T-helper 2 cell treated with Interferon-gamma antibody and Interleukin-4, amounts not matched to agents 5 μg/mL and 100 μg/mL, for 36 hours (primary cell): ENCODE results near the gene CMTM5.
"Not testable (repeated sequence)": the region's sequence is repeated elsewhere in the genome, so short reads cannot be mapped to it uniquely, and the experiment has no call there.

ENCODE experiments used
- DNase-seq: peaks from one replicate; pipeline ENCODE4 v3.0.0; 2021; ENCODE audit warnings: low spot score
- H3K27ac Mint-ChIP-seq: one replicate; pipeline ENCODE4 v1.8.0; 2021; ENCODE audit warnings: mild to moderate bottlenecking, mixed read lengths
- H3K27me3 Mint-ChIP-seq: one replicate; pipeline ENCODE4 v1.8.0; 2021; ENCODE audit warnings: low read depth, mixed read lengths
- H3K36me3 Mint-ChIP-seq: one replicate; pipeline ENCODE4 v1.8.0; 2021; ENCODE audit warnings: low read depth, mixed read lengths
- H3K4me1 Mint-ChIP-seq: one replicate; pipeline ENCODE4 v1.8.0; 2021; ENCODE audit warnings: low read depth, mixed read lengths
- H3K4me3 Mint-ChIP-seq: one replicate; pipeline ENCODE4 v1.8.0; 2022; ENCODE audit warnings: mild to moderate bottlenecking, moderate library complexity, mixed read lengths
- H3K9me3 Mint-ChIP-seq: one replicate; pipeline ENCODE4 v1.8.0; 2021; ENCODE audit warnings: mixed read lengths

The CMTM5 gene

GRCh38 chr14:23387916-23388882 lies 11.4 kb downstream of the CMTM5 start:
- H3K36me3 Mint-ChIP-seq = no peaks in the 10 kb centered on the region
- no peaks in the 10 kb centered on the region for H3K27me3 Mint-ChIP-seq
- DNase-seq = no peak
- no peaks in the 10 kb centered on the region for H3K9me3 Mint-ChIP-seq
- H3K4me1 Mint-ChIP-seq = no peaks in the 10 kb centered on the region
- no peak overlapping the region for H3K4me3 Mint-ChIP-seq
- H3K27ac Mint-ChIP-seq = no peak overlapping the region

- no peak for DNase-seq
- H3K27me3 Mint-ChIP-seq = no peaks in the 10 kb centered on the region
- no peaks in the 10 kb centered on the region for H3K4me1 Mint-ChIP-seq
- H3K4me3 Mint-ChIP-seq = no peak overlapping the region
- H3K9me3 Mint-ChIP-seq = no peaks in the 10 kb centered on the region
- H3K36me3 Mint-ChIP-seq = no peaks in the 10 kb centered on the region
- no peak overlapping the region for H3K27ac Mint-ChIP-seq
Measured at GRCh38 chr14:23388996-23389395, 12.2 kb downstream of the CMTM5 start.

GRCh38 chr14:23389396-23389795 lies 12.6 kb downstream of the CMTM5 start:
- DNase-seq = no peak
- no peaks in the 10 kb centered on the region for H3K4me1 Mint-ChIP-seq
- no peaks in the 10 kb centered on the region for H3K27me3 Mint-ChIP-seq
- no peaks in the 10 kb centered on the region for H3K36me3 Mint-ChIP-seq
- no peak overlapping the region for H3K4me3 Mint-ChIP-seq
- H3K27ac Mint-ChIP-seq = no peak overlapping the region
- no peaks in the 10 kb centered on the region for H3K9me3 Mint-ChIP-seq

GRCh38 chr14:23389871-23390270 lies 13.0 kb downstream of the CMTM5 start:
- H3K9me3 Mint-ChIP-seq, H3K4me1 Mint-ChIP-seq, H3K27ac Mint-ChIP-seq, H3K4me3 Mint-ChIP-seq, DNase-seq, H3K36me3 Mint-ChIP-seq, H3K27me3 Mint-ChIP-seq: not testable (repeated sequence)

- no peak overlapping the region for H3K27ac Mint-ChIP-seq
- H3K9me3 Mint-ChIP-seq = no peaks in the 10 kb centered on the region
- H3K27me3 Mint-ChIP-seq = no peaks in the 10 kb centered on the region
Measured at GRCh38 chr14:23392613-23393012, 15.8 kb downstream of the CMTM5 start.

GRCh38 chr14:23396126-23396525 lies 19.3 kb downstream of the CMTM5 start:
- no peaks in the 10 kb centered on the region for H3K9me3 Mint-ChIP-seq
- H3K4me3 Mint-ChIP-seq = no peak overlapping the region
- H3K4me1 Mint-ChIP-seq = no peaks in the 10 kb centered on the region
- H3K27me3 Mint-ChIP-seq = no peaks in the 10 kb centered on the region
- H3K36me3 Mint-ChIP-seq = no peaks in the 10 kb centered on the region
- no peak overlapping the region for H3K27ac Mint-ChIP-seq
- no peak for DNase-seq

More at GRCh38 chr14:23392613-23393012, 15.8 kb downstream of the CMTM5 start:
- no peak overlapping the region for H3K4me3 Mint-ChIP-seq
- no peaks in the 10 kb centered on the region for H3K4me1 Mint-ChIP-seq
- no peaks in the 10 kb centered on the region for H3K36me3 Mint-ChIP-seq
- no peak for DNase-seq

GRCh38 chr14:23396781-23397407 lies 20.0 kb downstream of the CMTM5 start:
- H3K4me3 Mint-ChIP-seq = no peak overlapping the region
- no peak for DNase-seq
- H3K36me3 Mint-ChIP-seq = no peaks in the 10 kb centered on the region
- no peak overlapping the region for H3K27ac Mint-ChIP-seq
- H3K27me3 Mint-ChIP-seq = no peaks in the 10 kb centered on the region
- H3K4me1 Mint-ChIP-seq = no peaks in the 10 kb centered on the region
- H3K9me3 Mint-ChIP-seq = no peaks in the 10 kb centered on the region

- Mint-ChIP-seq H3K27ac (no peak overlapping the region), H3K4me3 (no peak overlapping the region), H3K4me1 (no peaks in the 10 kb centered on the region), H3K27me3 (no peaks in the 10 kb centered on the region), H3K36me3 (no peaks in the 10 kb centered on the region), H3K9me3 (no peaks in the 10 kb centered on the region)
- no peak for DNase-seq
Measured at GRCh38 chr14:23398348-23398747, 21.5 kb downstream of the CMTM5 start.

GRCh38 chr14:23399136-23399535 lies 22.3 kb downstream of the CMTM5 start:
- H3K4me3 Mint-ChIP-seq = no peak overlapping the region
- H3K9me3 Mint-ChIP-seq = no peaks in the 10 kb centered on the region
- no peak for DNase-seq
- H3K27me3 Mint-ChIP-seq = no peaks in the 10 kb centered on the region
- no peak overlapping the region for H3K27ac Mint-ChIP-seq
- H3K4me1 Mint-ChIP-seq = no peaks in the 10 kb centered on the region
- H3K36me3 Mint-ChIP-seq = no peaks in the 10 kb centered on the region

- H3K9me3 Mint-ChIP-seq = no peaks in the 10 kb centered on the region
- no peak overlapping the region for H3K4me3 Mint-ChIP-seq
- H3K4me1 Mint-ChIP-seq = no peaks in the 10 kb centered on the region
- H3K27ac Mint-ChIP-seq = no peak overlapping the region
- no peaks in the 10 kb centered on the region for H3K27me3 Mint-ChIP-seq
- no peak for DNase-seq
- no peaks in the 10 kb centered on the region for H3K36me3 Mint-ChIP-seq
Measured at GRCh38 chr14:23399591-23399990, 22.7 kb downstream of the CMTM5 start.

GRCh38 chr14:23400496-23401149 lies 23.8 kb downstream of the CMTM5 start:
- H3K4me1 Mint-ChIP-seq, H3K4me3 Mint-ChIP-seq, DNase-seq, H3K27me3 Mint-ChIP-seq, H3K36me3 Mint-ChIP-seq, H3K27ac Mint-ChIP-seq, H3K9me3 Mint-ChIP-seq: not testable (repeated sequence)

- Mint-ChIP-seq H3K4me3 (no peak overlapping the region), H3K27ac (peak overlapping the region; percentile 31), H3K4me1 (no peaks in the 10 kb centered on the region), H3K9me3 (no peaks in the 10 kb centered on the region), H3K36me3 (no peaks in the 10 kb centered on the region), H3K27me3 (no peaks in the 10 kb centered on the region)
- DNase-seq = no peak
Measured at GRCh38 chr14:23401291-23401690, 24.4 kb downstream of the CMTM5 start.

- Mint-ChIP-seq H3K27ac (no peak overlapping the region), H3K4me3 (no peak overlapping the region), H3K36me3 (no peaks in the 10 kb centered on the region), H3K9me3 (no peaks in the 10 kb centered on the region), H3K27me3 (no peaks in the 10 kb centered on the region), H3K4me1 (no peaks in the 10 kb centered on the region)
- no peak for DNase-seq
Measured at GRCh38 chr14:23402296-23403138, 25.7 kb downstream of the CMTM5 start.
